ENCODE results near the gene HMGB4. TPM values are rescaled to one million over a fixed set of nuclear protein-coding genes. Genes with fewer than 3 reads are reported as not detected.

Gene HMGB4
- total RNA-seq, 1 donor from 2014 or later, result not detected

GRCh38 chr1:33828654-33829053 lies 35.2 kb upstream of the HMGB4 start:
- no peak for TF ChIP-seq CTCF (conservative IDR thresholded peaks at IDR 0.05)
- H3K4me1 Mint-ChIP-seq, result no peaks in the 10 kb centered on the region
- no peak for DNase-seq (ENCODE audit: low read depth, low spot score)
- H3K27me3 Mint-ChIP-seq (ENCODE audit: low read depth), result peaks cover 6% of the 10 kb centered on the region
- peaks cover 14% of the 10 kb centered on the region for H3K9me3 Mint-ChIP-seq
- H3K4me3 Mint-ChIP-seq, result no peak overlapping the region
- H3K36me3 Mint-ChIP-seq (ENCODE audit: low read depth), result no peaks in the 10 kb centered on the region
- H3K27ac Mint-ChIP-seq (ENCODE audit: unreplicated experiment), result no peak overlapping the region

DNA sequence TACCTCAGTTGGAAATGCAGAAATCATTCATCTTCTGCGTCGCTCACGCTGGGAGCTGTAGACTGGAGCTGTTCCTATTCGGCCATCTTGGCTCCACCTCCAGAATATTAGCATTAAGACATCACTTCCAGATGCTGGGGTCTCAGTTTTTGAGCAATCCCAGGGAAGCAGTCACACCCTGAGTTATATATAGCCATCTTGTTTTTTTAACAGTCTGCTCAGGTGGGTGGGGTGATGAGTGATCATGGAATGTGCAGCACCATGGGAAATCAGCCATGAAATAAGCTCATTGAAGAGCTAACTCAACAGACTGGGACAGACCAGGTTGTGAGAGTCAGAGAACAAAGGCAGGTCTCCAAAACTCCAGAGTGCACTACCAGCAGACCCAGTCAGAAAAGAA lies 27.0 kb upstream of the HMGB4 start:
- H3K36me3 Mint-ChIP-seq (ENCODE audit: low read depth), result peaks cover 3% of the 10 kb centered on the region
- no peak overlapping the region for H3K4me3 Mint-ChIP-seq
- H3K9me3 Mint-ChIP-seq, result peaks cover 3% of the 10 kb centered on the region
- no peaks in the 10 kb centered on the region for H3K4me1 Mint-ChIP-seq
- no peak overlapping the region for H3K27ac Mint-ChIP-seq (ENCODE audit: unreplicated experiment)
- peaks cover 12% of the 10 kb centered on the region for H3K27me3 Mint-ChIP-seq (ENCODE audit: low read depth)
- no peak for DNase-seq (ENCODE audit: low read depth, low spot score)
- TF ChIP-seq CTCF (conservative IDR thresholded peaks at IDR 0.05), result no peak

DNA sequence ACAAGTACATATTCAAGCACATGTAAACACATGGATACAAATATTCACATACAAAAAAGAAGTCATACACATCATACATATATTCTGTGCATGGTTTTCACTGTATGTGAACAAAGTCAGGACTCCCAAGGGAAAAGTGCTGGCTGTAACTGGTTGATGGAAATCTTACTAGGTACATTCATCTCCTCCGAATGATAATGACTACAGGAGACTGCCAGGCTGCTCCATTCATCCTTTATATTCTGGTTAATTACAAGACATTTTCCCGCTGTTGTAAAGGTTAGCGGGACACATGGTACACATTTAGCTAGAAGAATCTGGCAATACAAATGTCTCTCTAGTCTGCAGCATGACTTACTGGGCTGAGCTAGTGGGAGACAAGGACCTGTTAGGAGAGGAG lies 26.2 kb upstream of the HMGB4 start:
- Mint-ChIP-seq H3K4me3 (no peak overlapping the region), H3K4me1 (no peaks in the 10 kb centered on the region), H3K9me3 (no peaks in the 10 kb centered on the region), H3K27me3 (ENCODE audit: low read depth) (peaks cover 8% of the 10 kb centered on the region), H3K36me3 (ENCODE audit: low read depth) (peaks cover 3% of the 10 kb centered on the region), H3K27ac (ENCODE audit: unreplicated experiment) (no peak overlapping the region)
- TF ChIP-seq CTCF (conservative IDR thresholded peaks at IDR 0.05), result no peak
- no peak for DNase-seq (ENCODE audit: low read depth, low spot score)

GRCh38 chr1:33841494-33841893 lies 22.4 kb upstream of the HMGB4 start:
- no peak for TF ChIP-seq CTCF (conservative IDR thresholded peaks at IDR 0.05)
- Mint-ChIP-seq H3K4me1 (peaks cover 4% of the 10 kb centered on the region), H3K4me3 (no peak overlapping the region), H3K36me3 (ENCODE audit: low read depth) (peaks cover 3% of the 10 kb centered on the region), H3K27me3 (ENCODE audit: low read depth) (peaks cover 8% of the 10 kb centered on the region), H3K27ac (ENCODE audit: unreplicated experiment) (no peak overlapping the region), H3K9me3 (no peaks in the 10 kb centered on the region)
- no peak for DNase-seq (ENCODE audit: low read depth, low spot score)

- Mint-ChIP-seq H3K36me3 (ENCODE audit: low read depth) (peaks cover 3% of the 10 kb centered on the region), H3K27me3 (ENCODE audit: low read depth) (peaks cover 8% of the 10 kb centered on the region), H3K27ac (ENCODE audit: unreplicated experiment) (no peak overlapping the region), H3K9me3 (no peaks in the 10 kb centered on the region), H3K4me1 (peaks cover 4% of the 10 kb centered on the region), H3K4me3 (no peak overlapping the region)
- no peak for DNase-seq (ENCODE audit: low read depth, low spot score)
- no peak for TF ChIP-seq CTCF (conservative IDR thresholded peaks at IDR 0.05)
Observed at GRCh38 chr1:33842348-33842747, 21.5 kb upstream of the HMGB4 start.

GRCh38 chr1:33844166-33844565 lies 19.7 kb upstream of the HMGB4 start:
- no peaks in the 10 kb centered on the region for H3K36me3 Mint-ChIP-seq (ENCODE audit: low read depth)
- H3K4me3 Mint-ChIP-seq, result no peak overlapping the region
- H3K9me3 Mint-ChIP-seq, result no peaks in the 10 kb centered on the region
- peaks cover 2% of the 10 kb centered on the region for H3K27me3 Mint-ChIP-seq (ENCODE audit: low read depth)
- TF ChIP-seq CTCF (conservative IDR thresholded peaks at IDR 0.05), result no peak
- peak overlapping the region; percentile 76 for H3K27ac Mint-ChIP-seq (ENCODE audit: unreplicated experiment)
- peaks cover 4% of the 10 kb centered on the region for H3K4me1 Mint-ChIP-seq
- DNase-seq (ENCODE audit: low read depth, low spot score), result no peak
